ENCODE results near the gene TRPC3.

DNA sequence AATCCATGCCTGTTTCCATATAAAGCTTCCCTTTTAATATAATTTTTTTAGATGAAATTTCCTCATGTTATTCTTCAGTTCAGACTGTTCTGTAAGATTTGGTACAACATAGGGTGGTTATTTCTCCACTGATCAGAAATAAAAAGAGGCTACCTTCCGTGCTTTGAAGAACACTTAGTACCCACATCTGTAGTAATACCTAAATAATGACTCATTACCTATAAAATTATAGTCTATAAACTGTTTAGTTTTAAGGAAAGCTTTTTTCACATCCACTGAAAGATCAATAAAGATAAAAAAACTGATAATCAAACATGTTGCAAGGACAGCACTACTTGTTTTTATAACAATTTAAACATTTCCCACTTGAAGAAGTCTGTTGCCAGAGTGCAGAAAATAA lies 23.9 kb downstream of the TRPC3 start:
- TF ChIP-seq SUZ12 (IDR thresholded peaks at IDR 0.05; ENCODE audit: extremely low read depth, insufficient read depth, insufficient read length) (no peak), ZNF274 (IDR thresholded peaks at IDR 0.05; ENCODE audit: low read depth, low read length) (no peak)
